Kidney (tissue), 14 donors: ENCODE measurements around the gene PC. TPM values are rescaled to one million over a fixed set of nuclear protein-coding genes. Genes with fewer than 3 reads are reported as not detected.

ENCODE experiments used
- DNase-seq, 5 donors: peaks; one replicate each; pipeline ENCODE4 v3.0.0-alpha.2; 2013 to 2020
- FAIRE-seq: peaks from 2 replicates; lab custom pipeline; 2012; peaks lifted over from hg19 to GRCh38; lab: Jason Lieb, UNC
- H3K27ac ChIP-seq, 2 donors: one replicate each; pipeline ENCODE4 v1.7.0; 2013; ENCODE audit warnings: low read depth in 2 of 2, low read length in 2 of 2, inconsistent platforms in 1 of 2
- H3K27me3 ChIP-seq: one replicate; pipeline ENCODE4 v1.7.1; 2013; ENCODE audit warnings: low read length, inconsistent platforms; ENCODE audit not compliant: control insufficient read depth, insufficient read depth
- H3K36me3 ChIP-seq, 3 donors: one replicate each; pipeline versions ENCODE4 v1.7.0 to v1.7.1; 2013; ENCODE audit warnings: low read length in 3 of 3, control low read depth in 1 of 3, inconsistent platforms in 1 of 3; ENCODE audit not compliant: insufficient read depth in 3 of 3, control insufficient read depth in 2 of 3
- H3K4me1 ChIP-seq, 3 donors: one replicate each; pipeline versions ENCODE4 v1.7.0 to v1.7.1; 2013; ENCODE audit warnings: low read length in 3 of 3, inconsistent platforms in 1 of 3, low read depth in 1 of 3; ENCODE audit not compliant: control insufficient read depth in 2 of 3, insufficient read depth in 2 of 3
- H3K4me3 ChIP-seq, 3 donors: one replicate each; pipeline versions ENCODE4 v1.7.0 to v1.8.1; 2013; ENCODE audit warnings: low read length in 3 of 3, control low read depth in 1 of 3, inconsistent platforms in 1 of 3
- H3K9ac ChIP-seq, 3 donors: one replicate each; pipeline versions ENCODE4 v1.7.0 to v1.7.1; 2013; ENCODE audit warnings: low read length in 3 of 3, control low read depth in 1 of 3, inconsistent platforms in 1 of 3
- H3K9me3 ChIP-seq, 3 donors: one replicate each; pipeline versions ENCODE4 v1.7.0 to v1.7.1; 2013; ENCODE audit warnings: low read length in 3 of 3, control low read depth in 1 of 3, inconsistent platforms in 1 of 3; ENCODE audit not compliant: control insufficient read depth in 2 of 3, insufficient read depth in 1 of 3
- CTCF ChIP-seq: IDR thresholded peaks from 3 replicates; pipeline ENCODE4 v1.5.1; 2012; ENCODE audit warnings: mild to moderate bottlenecking, moderate library complexity, borderline replicate concordance; ENCODE audit not compliant: insufficient read depth; ENCODE audit errors: extremely low read depth
- intact Hi-C: fragments of 100-400 bp; cut with DNase I; formaldehyde crosslinking; loops from one replicate; pipeline ENCODE4 v1.11.1; 2022
- polyA plus RNA-seq: library from polyadenylated mRNA; stranded (reverse); fragments of 350-450 nt; fragmentation: Illumina TruSeq; extraction: RNeasy Lipid Tissue Mini Kit (QIAGEN cat#74804); gene quantifications from one replicate; pipeline ENCODE4 v1.2.3, GENCODE V29; 2014; ENCODE audit warnings: low read depth, low replicate concordance; ENCODE audit not compliant: insufficient read depth
- total RNA-seq: library from RNA; stranded (reverse); fragmentation: NEBNext Ultra II Directional; extraction: Animal tissue kit (Norgen Biotek cat#: 25700); gene quantifications from one replicate; pipeline ENCODE4 v1.2.1, GENCODE V29; 2021
- donor health status: control.
- donor health status: control.
- donor health status: control.
- donor health status: control.
- donor health status: control.
- donor health status: DM: yes; HTN: yes; CAD: no.
- donor health status: Normal renal cell carcinoma (clear cell type).

Gene PC
- total and polyA plus RNA-seq, 2 donors from 2014 or later = 20.8 to 95.2 TPM

GRCh38 chr11:66864172-66864901 is 93.8 kb downstream of the PC start:
- intact Hi-C loops = no loop called here
- Histone ChIP-seq H3K4me3 (no peak overlapping the region), H3K4me1 (no peaks in the 10 kb centered on the region), H3K27me3 (no peaks in the 10 kb centered on the region), H3K9me3 (no peaks in the 10 kb centered on the region), H3K36me3 (peaks cover 0 to 3% (median 0%) of the 10 kb centered on the region in 3 donors), H3K27ac (no peak overlapping the region), H3K9ac (no peak overlapping the region)
- TF ChIP-seq CTCF = no peak
- FAIRE-seq = no peak
- peak in 3 of 5 donors; percentile 38 to 69 (median 56) for DNase-seq

DNA sequence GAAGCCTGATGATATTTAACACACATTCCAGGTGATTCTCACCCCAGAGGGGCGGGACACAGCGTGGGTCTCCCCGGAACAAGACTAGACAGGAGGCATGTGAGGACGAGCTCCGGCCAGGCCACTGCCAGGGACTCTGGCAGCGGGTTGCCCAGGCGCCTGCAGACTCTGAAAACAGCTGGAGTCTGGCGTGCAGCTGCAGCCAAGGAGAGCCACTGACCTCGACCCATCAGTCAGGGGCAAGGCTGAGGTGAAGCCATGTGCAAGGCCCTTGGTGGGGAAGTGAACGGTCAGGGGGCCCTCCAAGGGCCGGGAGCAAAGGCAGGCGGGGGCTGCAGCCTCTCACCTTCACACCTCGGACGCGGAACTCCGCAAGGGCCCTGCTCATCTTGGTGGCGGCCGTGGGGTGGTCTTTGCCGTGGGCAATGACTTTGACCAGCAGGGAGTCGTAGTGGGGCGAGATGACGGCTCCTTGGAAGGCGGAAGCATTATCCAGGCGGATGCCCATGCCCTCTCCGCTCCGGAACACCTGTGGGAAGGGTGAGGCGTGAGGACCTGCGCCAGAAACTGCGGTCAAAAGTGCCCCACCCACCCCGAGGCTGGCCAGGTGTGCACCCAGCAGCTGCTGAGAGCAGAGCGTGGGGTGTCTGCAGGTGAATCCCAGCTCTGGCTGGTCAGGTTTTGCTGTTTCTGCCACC is 94.6 kb downstream of the PC start:
- Histone ChIP-seq H3K27me3 (no peaks in the 10 kb centered on the region), H3K36me3 (peaks cover 0 to 3% (median 0%) of the 10 kb centered on the region in 3 donors), H3K4me3 (no peak overlapping the region), H3K4me1 (no peaks in the 10 kb centered on the region), H3K9me3 (no peaks in the 10 kb centered on the region), H3K27ac (no peak overlapping the region), H3K9ac (no peak overlapping the region)
- intact Hi-C loops = no loop called here
- no peak for FAIRE-seq
- peak in 1 of 5 donors; percentile 75 for DNase-seq
- TF ChIP-seq CTCF = no peak

DNA sequence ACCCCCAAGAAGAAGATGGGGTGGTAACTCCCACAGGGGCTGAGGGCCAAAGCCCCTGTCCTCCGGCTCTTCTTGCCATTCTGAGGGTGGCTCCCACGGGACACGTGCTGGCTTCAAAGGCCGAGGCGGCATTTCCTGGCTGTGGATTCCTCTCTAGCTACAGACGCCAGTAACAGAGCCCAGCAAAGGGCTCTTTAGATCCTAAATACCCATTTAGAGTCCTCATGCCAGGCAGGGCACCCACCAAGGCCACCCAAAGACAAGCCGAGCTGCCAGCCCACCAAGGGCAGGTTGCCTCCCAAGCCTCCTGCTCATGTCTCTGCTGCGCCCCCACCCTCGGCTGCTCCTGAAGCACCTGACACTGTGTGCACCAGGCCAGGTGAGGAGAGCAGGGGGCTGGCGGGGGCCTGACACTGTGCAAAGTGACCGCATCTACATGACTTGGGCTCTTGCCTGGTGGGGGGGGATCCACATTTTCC is 95.6 kb downstream of the PC start:
- DNase-seq (peak in 1 of 5 donors; percentile 63), FAIRE-seq (no peak)
- H3K4me3 ChIP-seq = no peak overlapping the region
- no peak overlapping the region for H3K27ac ChIP-seq
- TF ChIP-seq CTCF = no peak
- peaks cover 0 to 2% (median 0%) of the 10 kb centered on the region in 3 donors for H3K36me3 ChIP-seq
- H3K9me3 ChIP-seq = no peaks in the 10 kb centered on the region
- H3K9ac ChIP-seq = no peak overlapping the region
- no peaks in the 10 kb centered on the region for H3K27me3 ChIP-seq
- intact Hi-C loops = no loop called here
- no peaks in the 10 kb centered on the region for H3K4me1 ChIP-seq
